ENCODE measurements around the gene ANKRD34B. TPM values are rescaled to one million over a fixed set of nuclear protein-coding genes. Genes with fewer than 3 reads are reported as not detected.

ANKRD34B gene
- total RNA-seq, 1 experiment from 2014 or later: not detected

DNA sequence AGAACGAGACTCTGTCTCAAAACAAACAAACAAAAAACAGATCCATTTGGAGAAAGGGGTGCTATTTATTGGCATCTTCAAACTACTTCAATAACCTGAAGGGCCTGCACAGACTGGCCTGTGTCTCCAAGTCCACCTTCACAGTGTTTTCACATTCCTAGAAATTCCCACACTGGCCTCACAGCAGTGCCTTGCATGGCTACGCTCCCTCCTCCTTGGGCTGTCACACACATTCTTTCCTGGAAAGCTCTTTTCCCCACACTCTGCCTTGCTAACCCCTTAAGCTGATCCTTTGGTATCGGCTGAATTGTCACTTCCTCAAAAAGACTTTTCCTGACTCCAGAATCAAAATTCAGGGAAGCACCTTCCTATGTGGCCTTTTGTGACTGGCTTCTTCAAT lies 62.4 kb downstream of the ANKRD34B start:
- DNase-seq: no peak
- Histone ChIP-seq H3K4me3 (no peak overlapping the region), H3K9me3 (no peaks in the 10 kb centered on the region), H3K36me3 (no peaks in the 10 kb centered on the region), H3K27me3 (no peaks in the 10 kb centered on the region)

Other genes with a start within 250 kb of the ANKRD34B start
- 4.5 and 21.1 TPM in 2 replicates for gene ZFYVE16, start 162.2 kb downstream of the ANKRD34B start, total RNA-seq (2014; rRNA removed; shearing (Covaris generic); ENCODE audit: low replicate concordance)
- gene FAM151B, start 82.2 kb downstream of the ANKRD34B start, total RNA-seq (2014; rRNA removed; shearing (Covaris generic); ENCODE audit: low replicate concordance): 2.6 and 15.3 TPM in 2 replicates
- gene MSH3, start 84.4 kb upstream of the ANKRD34B start, total RNA-seq (2014; rRNA removed; shearing (Covaris generic); ENCODE audit: low replicate concordance): 13.9 and 26.1 TPM in 2 replicates
- gene DHFR, start 84.7 kb upstream of the ANKRD34B start, total RNA-seq (2014; rRNA removed; shearing (Covaris generic); ENCODE audit: low replicate concordance): 52.9 and 102 TPM in 2 replicates